ENCODE results near the gene AOC1.
"Not testable (repeated sequence)": the region's sequence is repeated elsewhere in the genome, so short reads cannot be mapped to it uniquely, and the experiment has no call there.

AOC1 gene

DNA sequence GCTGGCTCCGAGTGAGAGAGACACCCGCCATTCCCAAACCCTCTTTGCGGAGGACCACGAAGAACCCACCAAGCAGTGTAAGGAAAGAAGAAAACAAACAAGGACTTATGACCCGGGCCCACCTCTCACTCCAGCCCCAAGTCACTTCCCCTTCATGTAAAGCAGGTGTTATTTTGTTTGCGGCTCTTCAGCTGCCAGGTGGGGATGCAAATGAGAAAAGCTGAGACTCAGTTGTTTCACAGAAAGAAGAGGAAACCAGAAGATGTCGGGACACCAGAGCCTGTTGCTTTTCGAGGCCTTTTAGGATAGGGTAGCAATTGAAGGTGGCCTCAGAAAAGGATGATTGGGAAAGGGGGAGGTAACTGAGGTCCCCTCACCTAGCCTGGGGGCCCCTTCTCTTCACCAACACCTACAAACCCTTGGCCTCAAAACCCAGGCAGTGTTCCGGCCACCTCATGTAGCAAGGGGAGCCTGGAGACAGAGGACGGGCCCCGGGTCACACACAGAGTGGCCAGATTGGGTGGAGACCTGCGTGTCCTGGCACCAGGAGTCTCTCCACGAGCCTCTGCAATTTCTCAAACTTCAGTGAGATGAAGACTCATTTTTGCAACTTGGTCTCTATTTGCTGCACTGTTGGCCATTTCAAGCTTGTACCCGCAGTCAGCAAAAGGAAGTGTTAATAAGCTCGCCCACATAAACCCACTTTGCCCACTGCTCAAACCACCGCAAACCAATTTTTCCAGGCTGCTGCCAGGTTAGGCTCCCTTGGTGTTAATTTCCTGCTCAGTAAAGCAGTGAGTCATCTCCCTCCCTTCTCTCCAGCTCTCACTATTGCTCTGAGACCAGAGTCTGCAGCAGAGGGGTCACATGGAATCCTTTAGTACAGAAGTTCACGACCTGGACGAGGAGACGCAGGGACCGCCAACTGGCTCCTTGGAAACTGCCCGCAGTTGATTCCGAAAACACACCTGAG lies 45.5 kb downstream of the AOC1 start:
- DNase-seq (ENCODE audit: low spot score): no peak

- DNase-seq (ENCODE audit: low spot score): peak; percentile 81
Measured at GRCh38 chr7:150898475-150899011, 46.2 kb downstream of the AOC1 start.

DNA sequence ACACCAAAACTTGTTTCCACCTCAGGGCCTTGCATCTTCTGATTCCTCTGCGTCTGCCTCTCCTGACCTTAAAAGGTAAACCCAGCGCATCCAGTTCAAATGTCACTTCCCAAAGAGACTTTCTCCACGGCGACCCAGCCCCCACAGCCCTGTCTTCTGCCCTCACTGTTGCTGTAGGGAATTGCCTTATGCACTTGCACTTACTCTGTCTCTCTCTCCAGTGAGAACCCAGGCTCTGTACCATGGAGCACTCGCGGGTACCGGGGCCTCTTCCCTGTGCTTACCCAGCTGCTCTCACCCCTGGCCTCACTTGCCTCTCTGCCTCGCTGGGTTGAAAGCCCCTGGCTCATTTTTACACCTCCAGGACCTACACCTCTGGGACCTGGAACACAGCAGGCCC lies 48.4 kb downstream of the AOC1 start:
- DNase-seq (ENCODE audit: low spot score): no peak

GRCh38 chr7:150901160-150902035 lies 49.1 kb downstream of the AOC1 start:
- no peak for DNase-seq (ENCODE audit: low spot score)

DNA sequence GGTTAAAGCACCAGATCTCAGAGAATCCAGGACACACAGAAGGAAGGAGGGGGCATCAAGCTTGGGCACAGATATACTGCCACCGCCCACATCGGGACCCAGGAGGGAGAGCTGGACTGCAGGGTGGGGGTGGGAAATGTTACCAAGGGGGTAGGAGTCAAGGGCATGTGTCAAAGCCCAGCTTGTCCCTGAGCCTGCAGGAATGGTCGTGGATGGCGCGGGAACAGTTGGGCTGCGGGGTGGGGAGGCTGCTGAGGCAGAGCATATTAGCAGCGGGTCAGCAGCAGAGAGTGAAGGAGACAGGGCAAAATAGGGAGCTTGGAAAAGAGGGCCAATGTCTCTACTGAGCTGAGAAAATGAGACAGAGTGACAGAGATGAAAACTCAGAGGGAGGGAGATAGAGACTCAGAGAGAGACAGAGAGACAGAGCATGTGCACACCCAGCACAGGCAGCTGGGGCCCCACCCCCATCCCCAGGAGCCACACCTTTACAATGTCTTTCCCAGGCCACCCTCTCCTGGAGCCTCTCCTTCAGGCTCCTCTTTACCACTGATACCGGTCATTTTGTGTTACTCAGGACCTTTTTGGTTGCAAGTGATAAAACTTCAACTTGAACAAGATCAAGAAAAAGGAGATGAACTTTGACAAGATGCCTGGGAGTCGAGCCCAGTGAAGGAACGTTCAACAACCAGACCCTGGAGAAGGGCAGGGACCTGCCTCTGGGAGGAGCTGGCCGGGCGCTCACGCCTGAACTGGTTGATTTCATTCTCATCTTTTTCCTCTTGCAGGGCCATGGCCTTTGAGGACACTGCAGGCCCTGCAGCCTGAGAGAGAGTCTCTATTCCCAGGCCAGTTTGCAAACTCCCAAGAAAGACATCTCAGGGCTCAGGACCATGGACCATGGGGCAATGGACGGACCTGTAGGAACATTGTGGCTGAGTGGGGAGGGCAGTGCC lies 50.0 kb downstream of the AOC1 start:
- no peak for DNase-seq (ENCODE audit: low spot score)

DNA sequence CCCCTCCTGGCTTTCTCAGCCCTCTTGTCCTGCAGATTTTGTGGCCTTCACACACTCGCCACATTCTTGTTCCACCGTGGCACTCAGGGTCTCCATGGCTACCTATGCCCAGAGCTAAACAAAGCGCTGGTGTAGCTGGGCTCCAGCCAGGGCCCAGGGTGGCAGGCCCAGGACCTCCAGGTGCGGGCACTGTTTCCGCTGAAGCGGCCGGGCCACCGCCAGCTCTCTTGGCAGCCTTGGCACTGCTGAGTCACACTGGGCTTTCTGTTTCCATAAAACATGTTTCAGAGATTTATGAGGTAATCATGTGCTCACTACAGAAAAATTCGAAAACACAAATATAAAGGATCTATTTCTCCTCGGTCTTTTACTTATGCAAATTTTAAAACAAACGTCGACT lies 51.3 kb downstream of the AOC1 start:
- DNase-seq (ENCODE audit: low spot score): peak; percentile 87

GRCh38 chr7:150904011-150904909 lies 51.9 kb downstream of the AOC1 start:
- DNase-seq (ENCODE audit: low spot score): no peak

DNA sequence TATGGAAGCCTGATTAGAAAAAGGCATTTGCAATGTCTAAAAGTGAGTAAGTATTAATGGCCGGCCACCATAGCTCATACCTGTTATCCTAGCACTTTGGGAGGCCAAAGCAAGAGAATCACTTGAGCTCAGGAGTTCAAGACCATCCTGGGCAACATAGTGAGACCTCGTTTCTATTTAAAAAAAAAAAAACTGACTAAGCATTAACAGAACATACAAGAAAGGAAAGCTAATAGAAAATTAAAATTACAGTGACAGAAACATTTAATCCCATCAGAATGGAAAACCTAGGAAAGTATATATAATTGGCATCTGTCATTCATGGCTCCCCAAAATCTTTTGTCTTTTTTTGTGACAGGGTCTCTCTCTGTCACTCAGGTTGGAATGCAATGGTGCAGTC lies 55.9 kb downstream of the AOC1 start:
- no peak for DNase-seq (ENCODE audit: low spot score)

DNA sequence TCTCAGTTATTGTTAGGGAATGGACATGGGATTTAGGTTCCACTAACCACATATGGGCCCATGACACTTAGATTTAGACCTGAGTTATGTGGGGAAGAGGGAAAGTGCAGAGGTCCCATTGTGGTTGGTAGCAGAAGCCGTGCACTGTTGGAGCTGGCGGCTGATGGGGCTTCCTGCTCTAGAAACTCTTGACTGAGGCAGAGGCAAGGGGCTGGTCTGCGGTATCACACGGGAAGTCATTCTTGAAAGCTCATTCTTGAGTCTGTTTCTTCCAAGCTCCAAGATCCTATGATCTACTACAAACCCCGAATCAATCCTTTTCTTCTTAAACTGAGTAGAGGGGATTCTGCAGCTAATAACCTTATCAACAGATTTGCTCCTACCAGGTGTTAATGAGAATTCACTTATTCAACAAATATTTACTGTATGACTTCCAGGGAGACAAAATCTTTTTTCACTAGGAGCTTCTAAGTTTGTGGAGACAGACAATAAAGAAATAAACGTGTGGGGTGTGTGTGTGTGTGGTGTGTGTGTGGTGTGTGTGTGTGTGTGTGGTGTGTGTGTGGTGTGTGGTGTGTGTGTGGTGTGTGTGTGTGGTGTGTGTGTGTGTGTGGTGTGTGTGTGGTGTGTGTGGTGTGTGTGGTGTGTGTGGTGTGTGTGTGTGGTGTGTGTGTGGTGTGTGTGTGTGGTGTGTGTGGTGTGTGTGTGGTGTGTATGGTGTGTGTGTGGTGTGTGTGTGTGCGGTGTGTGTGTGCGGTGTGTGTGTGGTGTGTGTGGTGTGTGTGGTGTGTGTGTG lies 57.1 kb downstream of the AOC1 start:
- no peak for DNase-seq (ENCODE audit: low spot score)

GRCh38 chr7:150910305-150910995 lies 58.1 kb downstream of the AOC1 start:
- not testable (repeated sequence) for DNase-seq (ENCODE audit: low spot score)

DNA sequence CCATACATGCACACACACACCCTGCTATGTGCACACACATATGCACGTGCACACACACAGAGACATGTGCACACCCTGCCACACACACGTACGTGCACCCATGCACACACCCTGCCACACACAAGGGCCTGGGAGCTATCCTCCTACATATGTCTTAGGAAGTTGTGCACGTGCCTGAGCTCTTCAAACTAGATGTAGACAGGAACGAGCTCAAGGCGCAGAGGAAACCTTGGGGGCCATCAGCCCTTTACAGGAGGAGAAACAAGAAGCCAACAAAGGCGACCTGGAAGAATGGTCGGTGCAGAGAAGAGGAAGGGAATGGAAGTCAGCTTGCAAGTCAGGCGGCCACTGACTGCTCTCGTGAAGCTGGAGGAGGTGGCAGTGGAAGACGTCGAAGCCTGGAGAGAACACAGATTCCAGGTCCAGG lies 58.7 kb downstream of the AOC1 start:
- DNase-seq (ENCODE audit: low spot score): no peak

All from AG08396 (cell line).